ENCODE measurements around the gene ARHGEF28.

Gene ARHGEF28

GRCh38 chr5:73626814-73627313, 868 bp downstream of the ARHGEF28 start:
- TF ChIP-seq ESRRG (CRISPR knock-in tag; IDR thresholded peaks at IDR 0.05) (no peak), ISL1 (CRISPR knock-in tag; IDR thresholded peaks at IDR 0.05) (no peak), RARB (CRISPR knock-in tag; IDR thresholded peaks at IDR 0.05) (no peak), BACH2 (CRISPR knock-in tag; IDR thresholded peaks at IDR 0.05; ENCODE audit: borderline replicate concordance) (no peak), ZC3H10 (CRISPR knock-in tag; IDR thresholded peaks at IDR 0.05) (no peak), TOX (CRISPR knock-in tag; IDR thresholded peaks at IDR 0.05; ENCODE audit: borderline replicate concordance) (no peak), SNAI2 (CRISPR knock-in tag; IDR thresholded peaks at IDR 0.05) (no peak), ARNTL (CRISPR knock-in tag; IDR thresholded peaks at IDR 0.05; ENCODE audit: borderline replicate concordance, low read depth) (no peak), ZFP30 (CRISPR knock-in tag; IDR thresholded peaks at IDR 0.05) (no peak), GLIS3 (CRISPR knock-in tag; IDR thresholded peaks at IDR 0.05) (no peak), POU6F1 (CRISPR knock-in tag; IDR thresholded peaks at IDR 0.05; ENCODE audit: borderline replicate concordance, low read depth) (no peak), CREB5 (CRISPR knock-in tag; IDR thresholded peaks at IDR 0.05; ENCODE audit: low read depth) (no peak), TSHZ2 (CRISPR knock-in tag; IDR thresholded peaks at IDR 0.05) (no peak), ZNF70 (CRISPR knock-in tag; IDR thresholded peaks at IDR 0.05) (no peak), ZNF565 (CRISPR knock-in tag; conservative IDR thresholded peaks at IDR 0.05; ENCODE audit: low read depth) (no peak)
- ATAC-seq: no peak

- TF ChIP-seq ISL1 (CRISPR knock-in tag; IDR thresholded peaks at IDR 0.05) (0 out of 2 replicates have a peak, but pooled peaks have one; percentile 35), ESRRG (CRISPR knock-in tag; IDR thresholded peaks at IDR 0.05) (no peak), PPARA (CRISPR knock-in tag; IDR thresholded peaks at IDR 0.05; ENCODE audit: borderline replicate concordance) (no peak), TSHZ2 (CRISPR knock-in tag; IDR thresholded peaks at IDR 0.05) (no peak), ZC3H10 (CRISPR knock-in tag; IDR thresholded peaks at IDR 0.05) (peak; percentile 62; the same call in 1 of the 2 replicates)
- no peak for ATAC-seq
Observed at GRCh38 chr5:73629456-73629855, 3.5 kb downstream of the ARHGEF28 start.

- no peak for ATAC-seq
- TF ChIP-seq ZNF565 (CRISPR knock-in tag; conservative IDR thresholded peaks at IDR 0.05; ENCODE audit: low read depth) (no peak), BACH2 (CRISPR knock-in tag; IDR thresholded peaks at IDR 0.05; ENCODE audit: borderline replicate concordance) (no peak), PPARA (CRISPR knock-in tag; IDR thresholded peaks at IDR 0.05; ENCODE audit: borderline replicate concordance) (no peak), GLIS3 (CRISPR knock-in tag; IDR thresholded peaks at IDR 0.05) (no peak), TOX (CRISPR knock-in tag; IDR thresholded peaks at IDR 0.05; ENCODE audit: borderline replicate concordance) (no peak), CSDC2 (CRISPR knock-in tag; IDR thresholded peaks at IDR 0.05) (no peak), ISL1 (CRISPR knock-in tag; IDR thresholded peaks at IDR 0.05) (no peak), CREB5 (CRISPR knock-in tag; IDR thresholded peaks at IDR 0.05; ENCODE audit: low read depth) (no peak), ZC3H10 (CRISPR knock-in tag; IDR thresholded peaks at IDR 0.05) (no peak), PATZ1 (CRISPR knock-in tag; IDR thresholded peaks at IDR 0.05; ENCODE audit: borderline replicate concordance) (no peak), ZFP3 (CRISPR knock-in tag; IDR thresholded peaks at IDR 0.05) (no peak), ZNF8 (CRISPR knock-in tag; IDR thresholded peaks at IDR 0.05) (no peak), POU6F1 (CRISPR knock-in tag; IDR thresholded peaks at IDR 0.05; ENCODE audit: borderline replicate concordance, low read depth) (no peak), OSR1 (CRISPR knock-in tag; IDR thresholded peaks at IDR 0.05) (no peak), CSRNP3 (CRISPR knock-in tag; IDR thresholded peaks at IDR 0.05) (no peak)
Observed at GRCh38 chr5:73630765-73631164, 4.8 kb downstream of the ARHGEF28 start.
